PC-3 (cell line): ENCODE results near the gene ARHGAP15. TPM values are rescaled to one million over a fixed set of nuclear protein-coding genes. Genes with fewer than 3 reads are reported as not detected.

ENCODE experiments used
- ATAC-seq: fragments of 200-7000 bp; cut with Tn5 transposase; 2 replicates; pipeline ENCODE4 v1.9.1; 2020; ENCODE audit warnings: mild to moderate bottlenecking, moderate library complexity
- BruUV-seq: library from RNA; stranded (reverse); fragments of 400-500 nt; replicated peaks from 2 replicates; lab custom pipeline; 2021; lab: Mats Ljungman, UMichigan
- CTCF ChIA-PET: fragments of 300-600 bp; sonication (Branson Sonifier 250); formaldehyde crosslinking; loops from one replicate; lab custom pipeline; 2022; ENCODE audit warnings: antibody characterized with exemption; lab: Charles Lee
- POLR2A ChIA-PET: fragments of 300-600 bp; sonication (Branson Sonifier 250); formaldehyde crosslinking; loops from one replicate; lab custom pipeline; 2022; ENCODE audit warnings: antibody characterized with exemption; ENCODE audit not compliant: unreplicated experiment; lab: Charles Lee
- DNase-seq: peaks from one replicate; pipeline ENCODE4 v3.0.0-alpha.2; 2015
- H2AFZ ChIP-seq: fragments of 300-600 bp; sonication (generic); 2 replicates; pipeline ENCODE4 v1.6.0; 2016; ENCODE audit warnings: antibody characterized with exemption, low read length
- H3F3A ChIP-seq: fragments of 300-600 bp; sonication (generic); one replicate; pipeline ENCODE4 v1.6.0; 2017; ENCODE audit warnings: antibody characterized with exemption, low read length, control low read depth, mild to moderate bottlenecking; ENCODE audit not compliant: unreplicated experiment
- H3K27ac ChIP-seq: fragments of 300-600 bp; sonication (generic); 2 replicates; pipeline ENCODE4 v1.5.1; 2016; ENCODE audit warnings: mild to moderate bottlenecking, low read length
- H3K27me3 ChIP-seq: fragments of 300-600 bp; sonication (generic); 2 replicates; pipeline ENCODE4 v1.6.1; 2016; ENCODE audit warnings: low read length, mixed read lengths
- H3K36me3 ChIP-seq: fragments of 300-600 bp; sonication (generic); 2 replicates; pipeline ENCODE4 v1.6.1; 2016; ENCODE audit warnings: low read depth, mixed run types, low read length, mixed read lengths
- H3K4me1 ChIP-seq: fragments of 300-600 bp; sonication (generic); 2 replicates; pipeline ENCODE4 v1.5.1; 2016; ENCODE audit warnings: low read length; ENCODE audit not compliant: insufficient read depth
- H3K4me2 ChIP-seq: fragments of 300-600 bp; sonication (generic); 2 replicates; pipeline ENCODE4 v1.6.0; 2016; ENCODE audit warnings: low read length
- H3K4me3 ChIP-seq: fragments of 300-600 bp; sonication (generic); 2 replicates; pipeline ENCODE4 v1.5.1; 2016; ENCODE audit warnings: mild to moderate bottlenecking, low read length, mixed read lengths
- H3K79me2 ChIP-seq: fragments of 300-600 bp; sonication (generic); 2 replicates; pipeline ENCODE4 v1.6.1; 2017; ENCODE audit warnings: low read length, mixed read lengths
- H3K9ac ChIP-seq: fragments of 300-600 bp; sonication (generic); 2 replicates; pipeline ENCODE4 v1.6.0; 2016; ENCODE audit warnings: mild to moderate bottlenecking, low read length
- H3K9me2 ChIP-seq: fragments of 300-600 bp; sonication (generic); replicated peaks from 2 replicates; pipeline ENCODE4 v1.6.1; 2016; ENCODE audit warnings: mixed run types, low read length, mixed read lengths
- H3K9me3 ChIP-seq: fragments of 300-600 bp; sonication (generic); 2 replicates; pipeline ENCODE4 v1.6.1; 2016; ENCODE audit warnings: low read length, mixed read lengths
- H4K20me1 ChIP-seq: fragments of 300-600 bp; sonication (generic); 2 replicates; pipeline ENCODE4 v1.6.1; 2016; ENCODE audit warnings: low read length, mixed read lengths
- EZH2 ChIP-seq: fragments of 300-600 bp; sonication (generic); IDR thresholded peaks from one replicate; pipeline ENCODE4 v1.6.1; 2017; ENCODE audit warnings: antibody characterized with exemption, mild to moderate bottlenecking, low read length; ENCODE audit not compliant: unreplicated experiment
- EZH2phosphoT487 ChIP-seq: fragments of 300-600 bp; sonication (generic); IDR thresholded peaks from 2 replicates; pipeline ENCODE4 v1.6.1; 2018; ENCODE audit warnings: mild to moderate bottlenecking, antibody characterized with exemption, low read length, borderline replicate concordance
- intact Hi-C: fragments of 100-400 bp; cut with micrococcal nuclease; formaldehyde crosslinking; loops from 2 replicates; pipeline ENCODE4 v1.9.0; 2023
- total RNA-seq: library from RNA; depleted of rRNA; stranded (reverse); fragments of >200 nt; gene quantifications from 2 replicates; pipeline ENCODE4 v1.2.3, GENCODE V29; 2014
- TF ChIP-seq, protein P1 (sequence below): fragments of 300-600 bp; sonication (generic); conservative IDR thresholded peaks from 2 replicates; pipeline ENCODE4 v1.5.1; 2017; ENCODE audit warnings: antibody characterized with exemption, low read depth, mild to moderate bottlenecking, low read length

Gene ARHGAP15
- total RNA-seq, 1 experiment from 2014 or later = not detected

DNA sequence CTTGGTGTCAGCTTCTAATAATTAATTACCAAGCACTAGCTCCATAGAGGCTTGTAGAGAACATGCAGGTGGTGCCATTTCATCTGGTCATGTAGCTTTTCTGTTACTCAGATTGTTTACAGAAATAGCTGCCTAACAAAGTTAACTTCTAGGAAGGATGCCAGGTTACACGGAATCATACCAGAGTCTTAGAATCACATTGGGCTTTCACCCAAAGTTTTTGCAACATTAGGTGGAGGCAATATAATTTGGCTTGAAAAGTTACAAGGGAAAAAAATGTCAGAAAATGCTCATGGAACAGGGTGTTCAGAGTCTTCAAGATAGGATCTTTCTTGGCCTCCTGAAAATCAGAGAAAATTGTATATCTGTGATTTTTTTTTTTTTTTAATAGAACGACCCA, 135.6 kb downstream of the ARHGAP15 start:
- BruUV-seq = no TSS peak
- POLR2A ChIA-PET = interaction anchor here (0.7 kb wide), 1 partner anchor 207 kb away, joined by 6 read pairs; no protein-coding TSS in a partner anchor

DNA sequence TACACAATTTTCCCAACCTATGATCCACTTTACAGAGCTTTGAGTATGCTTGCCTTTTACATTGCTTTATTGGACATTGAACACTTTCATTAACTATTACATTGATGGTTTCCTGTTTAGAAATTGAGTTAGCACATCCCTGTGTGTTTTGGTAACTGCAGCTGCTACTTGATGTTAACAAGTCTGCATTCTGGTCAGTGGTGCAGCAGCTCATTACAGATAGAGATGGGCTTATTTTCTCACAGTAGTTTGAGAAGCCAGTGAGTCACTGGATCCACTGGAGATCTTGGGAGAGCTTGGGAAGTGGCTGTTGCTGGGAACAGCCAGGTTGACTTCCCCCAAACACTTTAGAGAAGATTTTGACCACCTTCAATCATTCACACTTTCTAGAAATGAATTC, 150.5 kb downstream of the ARHGAP15 start:
- no peaks in the 10 kb centered on the region for H3F3A ChIP-seq
- CTCF ChIA-PET = no interaction called here

More for the DNA sequence above, 135.6 kb downstream of the ARHGAP15 start:
- H3K9me3 ChIP-seq = no peaks in the 10 kb centered on the region
- ATAC-seq (peak; percentile 73), DNase-seq (peak; percentile 63)
- no peak overlapping the region for H2AFZ ChIP-seq
- no peak overlapping the region for H3K9ac ChIP-seq
- no peak overlapping the region for H3K4me2 ChIP-seq
- TF ChIP-seq EZH2 = no peak
- TF ChIP-seq, protein P1, sequence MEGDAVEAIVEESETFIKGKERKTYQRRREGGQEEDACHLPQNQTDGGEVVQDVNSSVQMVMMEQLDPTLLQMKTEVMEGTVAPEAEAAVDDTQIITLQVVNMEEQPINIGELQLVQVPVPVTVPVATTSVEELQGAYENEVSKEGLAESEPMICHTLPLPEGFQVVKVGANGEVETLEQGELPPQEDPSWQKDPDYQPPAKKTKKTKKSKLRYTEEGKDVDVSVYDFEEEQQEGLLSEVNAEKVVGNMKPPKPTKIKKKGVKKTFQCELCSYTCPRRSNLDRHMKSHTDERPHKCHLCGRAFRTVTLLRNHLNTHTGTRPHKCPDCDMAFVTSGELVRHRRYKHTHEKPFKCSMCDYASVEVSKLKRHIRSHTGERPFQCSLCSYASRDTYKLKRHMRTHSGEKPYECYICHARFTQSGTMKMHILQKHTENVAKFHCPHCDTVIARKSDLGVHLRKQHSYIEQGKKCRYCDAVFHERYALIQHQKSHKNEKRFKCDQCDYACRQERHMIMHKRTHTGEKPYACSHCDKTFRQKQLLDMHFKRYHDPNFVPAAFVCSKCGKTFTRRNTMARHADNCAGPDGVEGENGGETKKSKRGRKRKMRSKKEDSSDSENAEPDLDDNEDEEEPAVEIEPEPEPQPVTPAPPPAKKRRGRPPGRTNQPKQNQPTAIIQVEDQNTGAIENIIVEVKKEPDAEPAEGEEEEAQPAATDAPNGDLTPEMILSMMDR = no peak
- no peak for TF ChIP-seq EZH2phosphoT487
- no peaks in the 10 kb centered on the region for H3K4me1 ChIP-seq
- H3K36me3 ChIP-seq = no peaks in the 10 kb centered on the region
- H3K79me2 ChIP-seq = no peaks in the 10 kb centered on the region
- intact Hi-C loops = loop anchor here (2.0 kb wide), 1 partner anchor 166 kb away; no protein-coding TSS in a partner anchor
- no peaks in the 10 kb centered on the region for H3K27me3 ChIP-seq
- H3K9me2 ChIP-seq = no peaks in the 10 kb centered on the region
- H3K4me3 ChIP-seq = no peak overlapping the region
- H3F3A ChIP-seq = no peaks in the 10 kb centered on the region
- H3K27ac ChIP-seq = no peak overlapping the region
- H4K20me1 ChIP-seq = no peaks in the 10 kb centered on the region
- CTCF ChIA-PET = interaction anchor here (0.9 kb wide), 1 partner anchor 19 kb away, joined by 3 read pairs; no protein-coding TSS in a partner anchor

DNA sequence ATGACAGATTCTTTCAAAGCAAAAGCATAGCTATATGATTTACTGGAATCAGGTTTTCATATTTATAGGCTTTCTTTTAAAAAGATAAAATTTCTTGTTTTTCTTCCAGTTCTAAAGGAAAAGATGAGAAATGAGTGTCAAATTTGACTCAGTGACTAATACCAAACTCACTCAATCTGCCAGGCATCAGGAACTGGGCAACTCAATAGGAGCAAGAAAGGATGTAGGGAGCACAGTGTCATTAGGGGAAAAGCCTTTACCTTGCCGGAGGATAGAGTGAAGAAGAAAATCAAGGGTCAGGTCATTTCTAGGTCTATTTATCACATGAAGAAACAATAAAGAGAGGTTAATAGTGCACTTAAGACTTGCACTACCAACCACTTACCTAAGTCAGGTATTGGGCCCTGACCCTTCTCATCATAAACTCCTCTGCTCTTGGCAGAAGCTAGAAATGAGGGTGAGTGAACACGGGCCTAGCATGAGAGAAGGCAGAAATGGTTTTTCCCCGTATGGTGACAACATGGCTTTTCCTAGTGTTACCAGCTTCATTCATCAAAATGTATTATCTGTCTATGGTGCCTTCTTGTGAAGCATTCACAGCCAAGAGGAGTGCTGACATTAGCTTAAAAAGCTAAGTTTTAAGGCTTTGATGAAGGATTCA, 151.0 kb downstream of the ARHGAP15 start:
- Histone ChIP-seq H3K9me2 (no peaks in the 10 kb centered on the region), H3K9me3 (no peaks in the 10 kb centered on the region), H3K27ac (no peak overlapping the region), H3K79me2 (no peaks in the 10 kb centered on the region), H3K9ac (no peak overlapping the region), H3K4me2 (no peak overlapping the region), H2AFZ (no peak overlapping the region), H3K4me1 (no peaks in the 10 kb centered on the region), H3K4me3 (no peak overlapping the region), H3K27me3 (no peaks in the 10 kb centered on the region), H4K20me1 (no peaks in the 10 kb centered on the region), H3K36me3 (no peaks in the 10 kb centered on the region), H3F3A (no peaks in the 10 kb centered on the region)
- TF ChIP-seq, protein P1 = no peak
- no peak for TF ChIP-seq EZH2phosphoT487
- TF ChIP-seq EZH2 = no peak
- CTCF ChIA-PET = no interaction called here
- POLR2A ChIA-PET = no interaction called here
- DNase-seq = no peak
- ATAC-seq = no peak
- intact Hi-C loops = no loop called here
- no TSS peak for BruUV-seq

More for the DNA sequence above, 150.5 kb downstream of the ARHGAP15 start:
- DNase-seq (no peak), ATAC-seq (no peak)
- no peaks in the 10 kb centered on the region for H3K9me2 ChIP-seq
- H3K4me2 ChIP-seq = no peak overlapping the region
- intact Hi-C loops = no loop called here
- no peak overlapping the region for H3K9ac ChIP-seq
- no peaks in the 10 kb centered on the region for H3K27me3 ChIP-seq
- POLR2A ChIA-PET = no interaction called here
- H3K27ac ChIP-seq = no peak overlapping the region
- no peak overlapping the region for H3K4me3 ChIP-seq
- no peaks in the 10 kb centered on the region for H3K4me1 ChIP-seq
- no peak overlapping the region for H2AFZ ChIP-seq
- no peaks in the 10 kb centered on the region for H4K20me1 ChIP-seq
- TF ChIP-seq EZH2 (no peak), EZH2phosphoT487 (no peak)
- TF ChIP-seq, protein P1 = no peak
- no peaks in the 10 kb centered on the region for H3K36me3 ChIP-seq
- no peaks in the 10 kb centered on the region for H3K9me3 ChIP-seq
- H3K79me2 ChIP-seq = no peaks in the 10 kb centered on the region
- no TSS peak for BruUV-seq
